CD4-positive, alpha-beta T cell treated with Interferon alpha-2 for 1 hour (primary cell): Measurements from ENCODE around the gene ANKFY1.

Experiments
- DNase-seq, 2 donors: peaks; one replicate each; pipeline ENCODE4 v3.0.0-alpha.2; 2020 to 2022

ANKFY1 gene, protein sequence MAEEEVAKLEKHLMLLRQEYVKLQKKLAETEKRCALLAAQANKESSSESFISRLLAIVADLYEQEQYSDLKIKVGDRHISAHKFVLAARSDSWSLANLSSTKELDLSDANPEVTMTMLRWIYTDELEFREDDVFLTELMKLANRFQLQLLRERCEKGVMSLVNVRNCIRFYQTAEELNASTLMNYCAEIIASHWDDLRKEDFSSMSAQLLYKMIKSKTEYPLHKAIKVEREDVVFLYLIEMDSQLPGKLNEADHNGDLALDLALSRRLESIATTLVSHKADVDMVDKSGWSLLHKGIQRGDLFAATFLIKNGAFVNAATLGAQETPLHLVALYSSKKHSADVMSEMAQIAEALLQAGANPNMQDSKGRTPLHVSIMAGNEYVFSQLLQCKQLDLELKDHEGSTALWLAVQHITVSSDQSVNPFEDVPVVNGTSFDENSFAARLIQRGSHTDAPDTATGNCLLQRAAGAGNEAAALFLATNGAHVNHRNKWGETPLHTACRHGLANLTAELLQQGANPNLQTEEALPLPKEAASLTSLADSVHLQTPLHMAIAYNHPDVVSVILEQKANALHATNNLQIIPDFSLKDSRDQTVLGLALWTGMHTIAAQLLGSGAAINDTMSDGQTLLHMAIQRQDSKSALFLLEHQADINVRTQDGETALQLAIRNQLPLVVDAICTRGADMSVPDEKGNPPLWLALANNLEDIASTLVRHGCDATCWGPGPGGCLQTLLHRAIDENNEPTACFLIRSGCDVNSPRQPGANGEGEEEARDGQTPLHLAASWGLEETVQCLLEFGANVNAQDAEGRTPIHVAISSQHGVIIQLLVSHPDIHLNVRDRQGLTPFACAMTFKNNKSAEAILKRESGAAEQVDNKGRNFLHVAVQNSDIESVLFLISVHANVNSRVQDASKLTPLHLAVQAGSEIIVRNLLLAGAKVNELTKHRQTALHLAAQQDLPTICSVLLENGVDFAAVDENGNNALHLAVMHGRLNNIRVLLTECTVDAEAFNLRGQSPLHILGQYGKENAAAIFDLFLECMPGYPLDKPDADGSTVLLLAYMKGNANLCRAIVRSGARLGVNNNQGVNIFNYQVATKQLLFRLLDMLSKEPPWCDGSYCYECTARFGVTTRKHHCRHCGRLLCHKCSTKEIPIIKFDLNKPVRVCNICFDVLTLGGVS

GRCh38 chr17:4263282-4264215 lies at the start of gene ANKFY1:
Gene ANKFY1 (minus strand): TSS chr17:4263979. CDS start chr17:4263941, 38 bp downstream.
- peak; percentile 96 to 99 for DNase-seq

DNA sequence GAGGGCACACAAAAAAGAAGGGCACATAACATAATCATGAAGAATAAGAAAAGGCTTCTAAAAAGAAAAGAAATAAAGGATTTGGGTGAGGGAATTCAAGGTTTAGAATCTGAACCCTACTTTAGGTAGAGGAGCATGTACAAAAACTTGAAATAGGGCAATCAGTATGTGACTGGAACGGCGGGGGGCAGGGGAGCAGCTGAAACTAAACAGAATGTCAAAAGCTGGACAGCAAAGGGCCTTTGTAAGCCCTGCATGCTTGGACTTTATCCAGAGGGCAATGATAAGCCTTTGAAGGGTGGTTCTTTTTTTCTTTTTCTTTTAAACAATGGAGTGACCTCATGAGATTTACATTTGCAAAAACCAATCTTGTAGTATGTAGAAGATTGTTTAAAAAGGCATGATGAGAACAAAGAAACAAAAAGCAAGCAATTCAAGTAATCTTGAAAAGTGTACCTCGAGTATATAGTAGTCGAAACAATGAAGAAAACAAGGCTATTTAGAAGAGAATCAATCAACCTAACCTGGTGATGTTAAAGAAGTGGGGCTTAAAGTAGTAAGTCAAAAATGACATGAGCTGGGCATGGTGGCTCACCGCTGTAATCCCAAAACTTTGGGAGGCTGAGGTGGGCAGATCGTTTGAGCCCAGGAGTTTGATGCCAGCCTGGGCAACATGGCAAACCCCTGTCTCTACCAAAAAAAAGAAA lies 46.7 kb upstream of the ANKFY1 start:
- DNase-seq = no peak

DNA sequence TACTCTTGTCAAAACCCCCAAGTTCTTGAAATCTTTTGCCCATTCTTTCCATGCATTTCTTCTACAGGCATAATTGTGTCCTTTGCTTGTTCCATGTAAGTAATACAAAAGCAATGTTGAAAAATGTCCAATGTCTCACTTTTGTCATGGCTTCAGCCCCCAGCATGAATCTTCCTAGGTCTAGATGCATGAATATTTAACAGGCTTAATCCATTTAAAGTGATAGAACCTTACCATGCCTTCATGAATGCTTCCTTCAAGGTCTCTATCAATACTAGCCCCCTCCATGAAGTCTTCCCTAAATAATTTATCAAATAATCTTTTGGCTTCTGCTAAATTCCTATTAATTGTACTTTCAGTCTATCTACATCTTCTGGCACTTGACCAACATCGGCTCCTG lies 46.1 kb upstream of the ANKFY1 start:
- no peak for DNase-seq

GRCh38 chr17:4307179-4307930 lies 43.6 kb upstream of the ANKFY1 start:
- no peak for DNase-seq

- DNase-seq = no peak
Observed at GRCh38 chr17:4305224-4305623, 41.4 kb upstream of the ANKFY1 start.

DNA sequence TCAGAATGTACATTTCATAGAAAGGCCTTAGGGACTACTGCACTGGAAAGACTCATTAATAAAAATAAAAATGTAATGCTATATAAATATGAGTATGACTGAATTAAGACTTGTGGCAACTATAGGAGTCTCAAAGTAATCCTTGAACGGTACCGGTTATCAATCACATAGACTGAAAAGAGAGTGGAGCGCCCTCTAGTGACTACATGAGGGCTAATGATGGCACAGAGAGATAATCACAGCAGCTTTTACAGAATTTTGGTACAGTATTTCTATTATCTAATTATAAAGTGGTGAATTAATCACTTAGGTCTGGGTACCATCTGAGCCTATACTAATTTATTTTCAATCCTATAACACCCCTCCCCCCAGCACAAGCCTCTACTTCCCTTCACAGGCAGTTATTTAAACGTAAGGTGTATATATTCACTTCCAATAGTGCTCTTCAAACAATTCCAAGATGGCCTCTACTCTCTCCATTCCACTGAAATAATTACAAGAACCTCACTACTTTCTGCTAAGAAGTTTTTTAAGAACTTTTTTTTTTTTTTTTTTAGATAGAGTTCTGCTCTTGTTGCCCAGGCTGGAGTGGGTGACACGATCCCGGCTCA lies 40.7 kb upstream of the ANKFY1 start:
- DNase-seq = peak; percentile 33 to 70

DNA sequence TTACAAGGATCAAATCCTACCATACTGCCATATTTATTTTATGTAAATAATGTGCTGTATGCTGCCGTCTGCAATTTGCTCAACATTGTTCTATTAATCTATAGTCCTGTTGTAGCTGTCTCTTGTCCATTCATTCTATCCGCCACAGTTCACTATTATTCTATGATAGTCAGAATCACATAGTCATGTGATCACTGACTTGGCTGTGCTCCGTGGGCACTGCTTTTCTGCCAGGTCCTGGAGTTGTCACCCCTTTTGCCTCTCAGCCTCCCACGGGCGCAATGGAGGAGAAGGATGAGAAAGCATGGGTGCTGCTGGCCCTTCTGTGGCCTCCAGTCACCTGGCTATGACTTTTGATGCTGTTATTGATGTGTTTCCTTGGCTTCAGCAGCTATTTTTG lies 37.3 kb upstream of the ANKFY1 start:
- no peak for DNase-seq

- no peak for DNase-seq
Observed at GRCh38 chr17:4297351-4297750, 33.6 kb upstream of the ANKFY1 start.

- no peak for DNase-seq
Observed at GRCh38 chr17:4295686-4296085, 31.9 kb upstream of the ANKFY1 start.

GRCh38 chr17:4293572-4293971 lies 29.8 kb upstream of the ANKFY1 start:
- no peak for DNase-seq

- DNase-seq = no peak
Observed at GRCh38 chr17:4287710-4288109, 23.9 kb upstream of the ANKFY1 start.

DNA sequence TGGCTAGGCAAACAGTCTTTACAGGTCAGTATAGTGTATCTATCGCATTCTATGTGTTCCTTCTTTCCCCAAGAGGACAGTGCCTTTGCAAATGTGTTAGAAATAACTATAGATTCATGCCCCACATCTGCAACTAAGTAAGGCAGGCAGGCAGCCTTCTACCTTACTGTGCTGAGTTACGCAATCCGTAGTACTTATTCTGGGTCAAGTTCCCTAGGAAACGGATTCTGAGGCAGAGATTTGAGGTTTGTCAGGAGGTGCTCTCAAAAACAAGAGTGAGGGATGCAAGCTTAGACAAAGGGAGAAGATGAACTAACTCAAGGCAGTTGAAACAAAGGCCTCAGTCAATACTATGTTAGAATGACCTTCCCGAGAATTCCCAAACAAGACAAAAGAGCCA lies 12.7 kb upstream of the ANKFY1 start:
- DNase-seq = no peak

- no peak for DNase-seq
Observed at GRCh38 chr17:4272972-4273368, 9.2 kb upstream of the ANKFY1 start.

DNA sequence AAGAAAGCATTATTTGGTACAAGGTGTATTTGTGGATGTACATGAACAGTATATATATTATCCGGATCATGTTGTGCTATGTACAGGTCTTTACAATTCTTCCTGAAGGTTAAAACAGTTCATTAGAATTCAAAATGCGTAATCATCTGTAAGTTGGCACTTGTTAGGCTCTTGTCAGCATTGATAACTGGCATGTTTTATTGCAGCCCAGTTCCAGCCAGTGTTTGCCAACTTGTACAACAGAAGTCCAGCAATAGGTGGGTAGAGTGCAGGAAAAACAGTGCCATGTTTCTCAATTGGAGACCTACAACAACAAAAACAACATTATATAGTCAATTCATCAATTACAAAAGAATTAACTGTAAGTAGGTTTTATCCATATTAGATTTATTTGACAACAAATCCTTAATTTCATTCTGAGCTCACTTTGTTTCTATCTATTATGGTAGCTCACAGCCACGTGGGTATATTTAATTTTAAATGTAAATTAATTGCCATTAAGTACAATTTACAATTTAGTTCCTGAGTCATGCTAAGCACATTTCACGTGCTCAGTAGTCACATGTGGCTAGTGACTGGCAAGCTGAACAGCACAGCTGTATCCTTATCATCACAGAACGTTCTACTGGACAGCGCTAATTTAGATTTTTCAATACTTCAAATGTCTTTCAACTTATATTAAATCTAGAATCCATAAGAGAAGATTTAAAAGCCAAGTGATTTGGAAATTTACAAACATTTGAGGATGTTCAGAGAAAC lies 8.6 kb upstream of the ANKFY1 start:
- DNase-seq = no peak

GRCh38 chr17:4270736-4271135 lies 7.0 kb upstream of the ANKFY1 start:
- no peak for DNase-seq

- DNase-seq = no peak
Observed at GRCh38 chr17:4269915-4270314, 6.1 kb upstream of the ANKFY1 start.

GRCh38 chr17:4267402-4267801 lies 3.6 kb upstream of the ANKFY1 start:
- no peak for DNase-seq

DNA sequence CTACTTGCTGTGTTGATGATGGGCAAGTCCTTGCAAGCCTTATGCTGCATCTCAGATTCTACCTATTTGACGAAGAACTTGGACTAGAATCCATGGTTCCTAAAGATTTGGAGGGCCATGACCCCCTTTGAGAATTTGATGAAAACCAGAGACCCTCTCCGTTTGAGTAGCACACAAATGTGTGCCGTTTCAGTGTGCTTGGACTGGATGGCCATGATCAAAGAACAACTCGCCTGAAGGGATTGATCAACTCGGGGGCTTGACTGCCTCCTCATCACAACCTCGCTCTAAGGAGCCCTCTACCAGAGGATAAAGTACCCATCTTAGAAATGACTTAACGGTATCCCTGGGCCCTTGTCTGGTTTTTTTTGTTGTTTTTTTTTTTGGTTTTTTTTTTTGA lies 2.8 kb upstream of the ANKFY1 start:
- DNase-seq = no peak

GRCh38 chr17:4262703-4263102 lies 1.1 kb downstream of the ANKFY1 start:
- DNase-seq = no peak

DNA sequence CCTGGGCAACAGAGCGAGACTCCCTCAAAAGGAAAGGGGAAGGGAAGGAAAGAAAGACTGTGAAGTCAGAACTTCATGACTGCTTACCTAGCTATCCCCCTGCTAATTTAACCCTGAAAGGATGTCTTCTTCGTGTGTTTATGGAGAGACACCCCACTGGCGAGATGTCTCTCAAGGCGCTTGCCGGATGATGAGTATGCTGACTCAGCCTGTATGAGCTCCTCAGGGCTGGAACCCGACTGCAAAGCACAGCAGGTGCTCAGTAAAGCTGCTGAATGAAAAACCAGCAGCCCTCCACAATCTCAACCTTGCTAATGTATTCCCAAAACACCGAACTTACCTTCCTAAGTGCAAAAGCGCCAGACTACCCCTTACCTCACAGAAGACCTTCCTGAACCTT lies 2.3 kb downstream of the ANKFY1 start:
- DNase-seq = no peak
